GM12878 (cell line): ENCODE measurements around the gene TPRG1. TPM values are rescaled to one million over a fixed set of nuclear protein-coding genes. Genes with fewer than 3 reads are reported as not detected.

Experiments used
- ATAC-seq: fragments of 200-7000 bp; cut with Tn5 transposase; 3 replicates; pipeline ENCODE4 v1.9.1; 2020; ENCODE audit warnings: mild to moderate bottlenecking, moderate library complexity
- BruUV-seq: library from RNA; stranded (reverse); fragments of 400-500 nt; replicated peaks from 2 replicates; lab custom pipeline; 2021; lab: Mats Ljungman, UMichigan
- CTCF ChIA-PET: fragments of 300-600 bp; sonication (Branson Sonifier 250); formaldehyde crosslinking; extraction: SDS; loops from one replicate; lab custom pipeline; 2021; ENCODE audit warnings: inconsistent platforms; lab: Yijun Ruan, JAX
- POLR2A ChIA-PET: fragments of 350-600 bp; formaldehyde crosslinking; extraction: SDS; loops from one replicate; lab custom pipeline; 2021; ENCODE audit warnings: inconsistent platforms; lab: Charles Lee
- RAD21 ChIA-PET: fragments of 300-600 bp; sonication (Branson Sonifier 250); formaldehyde crosslinking; loops from one replicate; lab custom pipeline; 2023; ENCODE audit warnings: antibody characterized with exemption; ENCODE audit not compliant: unreplicated experiment; lab: Charles Lee
- SMC1A ChIA-PET: fragments of 300-600 bp; sonication (Branson Sonifier 250); formaldehyde crosslinking; loops from one replicate; lab custom pipeline; 2023; ENCODE audit not compliant: unreplicated experiment, uncharacterized antibody; lab: Charles Lee
- DNase-seq: peaks from one replicate; pipeline ENCODE4 v3.0.0-alpha.2; 2011; ENCODE audit warnings: low read depth, low spot score
- FAIRE-seq: peaks from 3 replicates; lab custom pipeline; 2011; peaks lifted over from hg19 to GRCh38; lab: Jason Lieb, UNC
- H2AFZ ChIP-seq: 2 replicates; pipeline ENCODE4 v1.6.0; 2011; ENCODE audit warnings: low read depth, low read length, control low read depth; ENCODE audit not compliant: control insufficient read depth
- H3K27ac ChIP-seq: 2 replicates; pipeline ENCODE4 v1.5.1; 2011; ENCODE audit warnings: control low read depth; ENCODE audit not compliant: control insufficient read depth, insufficient read depth
- H3K27me3 ChIP-seq, 2 experiments: replicated peaks in 1 of 2; 2 replicates each; pipeline versions ENCODE4 v1.6.0 to v1.6.1; 2011; ENCODE audit warnings: low read length in 1 of 2; ENCODE audit not compliant: control insufficient read depth in 2 of 2, insufficient read depth in 2 of 2
- H3K36me3 ChIP-seq, 2 experiments: 2 replicates each; pipeline ENCODE4 v1.5.1; 2011; ENCODE audit warnings: low read length in 1 of 2; ENCODE audit not compliant: control insufficient read depth in 2 of 2, insufficient read depth in 2 of 2
- H3K4me1 ChIP-seq: 2 replicates; pipeline ENCODE4 v1.6.1; 2011; ENCODE audit warnings: mild to moderate bottlenecking, low read length, moderate library complexity, mixed read lengths; ENCODE audit not compliant: control insufficient read depth, insufficient read depth
- H3K4me2 ChIP-seq: 2 replicates; pipeline ENCODE4 v1.6.0; 2011; ENCODE audit warnings: control low read depth; ENCODE audit not compliant: control insufficient read depth, insufficient read depth
- H3K4me3 ChIP-seq: fragments of 200-600 bp; sonication (generic); 2 replicates; pipeline ENCODE4 v1.5.1; 2016
- H3K79me2 ChIP-seq: 2 replicates; pipeline ENCODE4 v1.6.0; 2011; ENCODE audit warnings: low read length; ENCODE audit not compliant: control insufficient read depth, insufficient read depth
- H3K9ac ChIP-seq: 2 replicates; pipeline ENCODE4 v1.8.0; 2011; ENCODE audit warnings: low read length, control low read depth, mixed read lengths; ENCODE audit not compliant: control insufficient read depth, insufficient read depth
- H3K9me3 ChIP-seq: replicated peaks from 3 replicates; pipeline ENCODE4 v1.5.1; 2011; ENCODE audit warnings: mild to moderate bottlenecking, low read length; ENCODE audit not compliant: control insufficient read depth, insufficient read depth
- H4K20me1 ChIP-seq: 2 replicates; pipeline ENCODE4 v1.6.0; 2011; ENCODE audit not compliant: control insufficient read depth, insufficient read depth
- BMI1 ChIP-seq: fragments of 450-650 bp; IDR thresholded peaks from 2 replicates; pipeline ENCODE4 v1.6.1; 2016; ENCODE audit warnings: mild to moderate bottlenecking, moderate library complexity, borderline replicate concordance
- CHD1 ChIP-seq: IDR thresholded peaks from 2 replicates; pipeline ENCODE4 v1.6.1; 2012; ENCODE audit warnings: low read depth, low read length, improper control_type of control experiment
- DPF2 ChIP-seq: fragments of 450-650 bp; IDR thresholded peaks from 2 replicates; pipeline ENCODE4 v1.6.1; 2017; ENCODE audit warnings: mild to moderate bottlenecking
- EP300 ChIP-seq, 2 experiments: fragments of 150-350 bp in 1 of 2; IDR thresholded peaks; 2 replicates each; pipeline ENCODE4 v1.6.1; 2011 to 2012; ENCODE audit warnings: low read depth in 2 of 2, low read length in 2 of 2, borderline replicate concordance in 1 of 2, improper control_type of control experiment in 1 of 2, inconsistent platforms in 1 of 2; ENCODE audit not compliant: control insufficient read depth in 1 of 2
- IRF4 ChIP-seq: IDR thresholded peaks from 2 replicates; pipeline ENCODE4 v1.6.1; 2011; ENCODE audit warnings: low read depth, low read length
- JUNB ChIP-seq: IDR thresholded peaks from 2 replicates; pipeline ENCODE4 v1.6.1; 2016; ENCODE audit warnings: antibody characterized with exemption, mild to moderate bottlenecking
- LARP7 ChIP-seq: fragments of 450-650 bp; IDR thresholded peaks from 2 replicates; pipeline ENCODE4 v1.6.1; 2017; ENCODE audit warnings: mild to moderate bottlenecking
- NBN ChIP-seq: fragments of 450-650 bp; IDR thresholded peaks from 2 replicates; pipeline ENCODE4 v1.6.1; 2016
- YBX1 ChIP-seq: fragments of 450-650 bp; IDR thresholded peaks from 2 replicates; pipeline ENCODE4 v1.6.1; 2016; ENCODE audit warnings: antibody characterized with exemption
- ZNF687 ChIP-seq: fragments of 450-650 bp; IDR thresholded peaks from 2 replicates; pipeline ENCODE4 v1.6.1; 2017; ENCODE audit warnings: mild to moderate bottlenecking, moderate library complexity
- WGBS: methylation state at CpG from one replicate; pipeline ENCODE4 v1.1.6; 2016; ENCODE audit warnings: low lambda C conversion rate; ENCODE audit not compliant: insufficient replicate concordance, insufficient coverage; ENCODE audit errors: missing lambda C conversion rate; 5-methylcytosine and 5-hydroxymethylcytosine counted together
- in situ Hi-C: fragments of 300-500 bp; cut with MboI; formaldehyde crosslinking; loops from 9 replicates; pipeline ENCODE4 v1.14.3; 2018; ENCODE audit warnings: mixed read lengths
- intact Hi-C: fragments of 100-400 bp; cut with micrococcal nuclease; formaldehyde crosslinking; loops from one replicate; pipeline ENCODE4 v1.14.2; 2022; ENCODE audit not compliant: unreplicated experiment
- polyA plus RNA-seq, 11 experiments: library from polyadenylated mRNA; depleted of rRNA in 4 of 11; unstranded in 6 of 11; stranded (reverse) in 5 of 11; fragments of >200 nt; fragmentation: Nextera tagmentation in 4 of 11; fragmentation: Illumina TruSeq in 1 of 11; extraction: Ambion mirVana in 4 of 11; extraction: Trizol in 1 of 11; gene quantifications; 1 replicate in 1 of 11; 2 replicates in 10 of 11; pipeline versions ENCODE4 v1.2.1 to v1.2.3, GENCODE V29; 2011 to 2016; ENCODE audit warnings: inconsistent platforms in 2 of 11, missing spikeins in 2 of 11, low read depth in 1 of 11
- total RNA-seq, 4 experiments: library from RNA; depleted of rRNA in 3 of 4; stranded (reverse); fragments of >200 nt in 3 of 4; fragmentation: Illumina TruSeq in 1 of 4; extraction: Trizol in 1 of 4; gene quantifications; 2 replicates each; pipeline versions ENCODE4 v1.2.1 to v1.2.3, GENCODE V29; 2013 to 2021

Gene TPRG1
- total and polyA plus RNA-seq, 10 of the 15 experiments (the other 5 are each of a cell fraction or from before 2014, with no cell fraction given) = 0.26 to 30.7 (median 3.6) TPM

GRCh38 chr3:189275182-189275581 lies 103.4 kb downstream of the TPRG1 start:
- Histone ChIP-seq H3K4me3 (no peak overlapping the region), H2AFZ (no peak overlapping the region), H3K9me3 (no peaks in the 10 kb centered on the region), H3K79me2 (no peaks in the 10 kb centered on the region), H3K27me3 (0 out of 4 replicates have a peak, but pooled peaks cover 0 to 1% of the 10 kb centered on the region in 2 experiments), H3K4me2 (no peak overlapping the region), H3K27ac (no peak overlapping the region), H4K20me1 (no peaks in the 10 kb centered on the region), H3K36me3 (no peaks in the 10 kb centered on the region), H3K9ac (no peak overlapping the region), H3K4me1 (peaks cover 11% of the 10 kb centered on the region; the same call in 1 of the 2 replicates)
- ATAC-seq (no peak), FAIRE-seq (no peak), DNase-seq (no peak)
- POLR2A ChIA-PET = interaction anchor here (0.6 kb wide), 1 partner anchor 650 kb away, joined by 3 read pairs; no protein-coding TSS in a partner anchor
- no TSS peak for BruUV-seq
- CTCF ChIA-PET = interaction anchor here (13.6 kb wide), 1 partner anchor 673 kb away, joined by 288 read pairs; no protein-coding TSS in a partner anchor
- intact Hi-C loops = loop anchor here (5.0 kb wide), 1 partner anchor 292 kb away; no protein-coding TSS in a partner anchor
- SMC1A ChIA-PET = interaction anchor here (2.5 to 10.8 kb wide), 2 partner anchors 56 to 673 kb away, joined by 7 to 213 read pairs; no protein-coding TSS in a partner anchor
- in situ Hi-C loops = no loop called here
- RAD21 ChIA-PET = interaction anchor here (1.4 to 10.8 kb wide), 2 partner anchors 237 to 675 kb away, joined by 3 to 195 read pairs; no protein-coding TSS in a partner anchor
- 93% methylated on average over 2 of the region's 2 CpGs for WGBS
- TF ChIP-seq IRF4 (no peak), DPF2 (no peak), JUNB (no peak), LARP7 (no peak), CHD1 (no peak), YBX1 (no peak), NBN (no peak), ZNF687 (no peak), EP300 (IDR thresholded peaks at IDR 0.05; ENCODE audit: borderline replicate concordance in 1 of 2, control insufficient read depth in 1 of 2, low read depth in 2 of 2, low read length in 2 of 2) (no peak), BMI1 (no peak)
